A673 (cell line): ENCODE measurements around the gene AQP12A. TPM values are rescaled to one million over a fixed set of nuclear protein-coding genes. Genes with fewer than 3 reads are reported as not detected.

ENCODE experiments used
- BruUV-seq: library from RNA; stranded (reverse); fragments of 400-500 nt; replicated peaks from 2 replicates; lab custom pipeline; 2021; lab: Mats Ljungman, UMichigan
- CTCF ChIA-PET: fragments of 300-600 bp; sonication (Branson Sonifier 250); formaldehyde crosslinking; loops from one replicate; lab custom pipeline; 2022; ENCODE audit warnings: antibody characterized with exemption; lab: Charles Lee
- POLR2A ChIA-PET: fragments of 300-600 bp; sonication (Branson Sonifier 250); formaldehyde crosslinking; loops from one replicate; lab custom pipeline; 2022; ENCODE audit warnings: antibody characterized with exemption; ENCODE audit not compliant: low non-redundant PET; lab: Charles Lee
- DNase-seq: peaks from one replicate; pipeline ENCODE4 v3.0.0-alpha.2; 2015; ENCODE audit warnings: low spot score
- H3K27ac ChIP-seq: fragments of 200-600 bp; sonication (generic); 2 replicates; pipeline ENCODE4 v1.5.1; 2016; ENCODE audit warnings: mixed run types, low read depth, mild to moderate bottlenecking, mixed read lengths, antibody characterized with exemption, low read length; ENCODE audit not compliant: poor library complexity, severe bottlenecking
- H3K27me3 ChIP-seq: fragments of 200-600 bp; sonication (generic); replicated peaks from 2 replicates; pipeline ENCODE4 v1.6.1; 2017; ENCODE audit warnings: mixed run types, low read depth, mild to moderate bottlenecking, mixed read lengths, antibody characterized with exemption, low read length; ENCODE audit not compliant: insufficient read depth, poor library complexity
- H3K36me3 ChIP-seq: fragments of 200-600 bp; sonication (generic); 2 replicates; pipeline ENCODE4 v1.6.1; 2016; ENCODE audit warnings: mixed run types, mild to moderate bottlenecking, mixed read lengths, antibody characterized with exemption, low read length; ENCODE audit not compliant: insufficient read depth, poor library complexity, severe bottlenecking
- H3K4me1 ChIP-seq: fragments of 200-600 bp; sonication (generic); 2 replicates; pipeline ENCODE4 v1.6.1; 2017; ENCODE audit warnings: mixed run types, mild to moderate bottlenecking, mixed read lengths, antibody characterized with exemption, low read length; ENCODE audit not compliant: insufficient read depth, poor library complexity, severe bottlenecking
- H3K4me3 ChIP-seq: fragments of 200-600 bp; sonication (generic); 2 replicates; pipeline ENCODE4 v1.5.1; 2016; ENCODE audit warnings: low read depth, mixed run types, mild to moderate bottlenecking, mixed read lengths, low read length; ENCODE audit not compliant: poor library complexity, severe bottlenecking
- H3K9me3 ChIP-seq: fragments of 200-600 bp; sonication (generic); 2 replicates; pipeline ENCODE4 v1.6.1; 2016; ENCODE audit warnings: mixed run types, low read depth, mild to moderate bottlenecking, mixed read lengths, antibody characterized with exemption, low read length; ENCODE audit not compliant: poor library complexity, severe bottlenecking
- CTCF ChIP-seq: fragments of 300-800, 200-600 bp; sonication (generic); conservative IDR thresholded peaks from 2 replicates; pipeline ENCODE4 v1.5.1; 2017; ENCODE audit warnings: low read depth, mild to moderate bottlenecking, antibody characterized with exemption, low read length, moderate library complexity, mixed read lengths
- EZH2 ChIP-seq: fragments of 200-600 bp; sonication (generic); IDR thresholded peaks from 2 replicates; pipeline ENCODE4 v1.6.1; 2017; ENCODE audit warnings: borderline replicate concordance, low read depth, mild to moderate bottlenecking, mixed read lengths, antibody characterized with exemption, low read length; ENCODE audit not compliant: poor library complexity, severe bottlenecking
- intact Hi-C: fragments of 100-400 bp; cut with micrococcal nuclease; formaldehyde crosslinking; loops from one replicate; pipeline ENCODE4 v1.10.0; 2022; ENCODE audit not compliant: unreplicated experiment
- total RNA-seq: library from RNA; stranded (reverse); gene quantifications from 2 replicates; pipeline ENCODE4 v1.2.3, GENCODE V29; 2021

Gene AQP12A
- total RNA-seq, 1 experiment from 2014 or later = not detected

- intact Hi-C loops = no loop called here
- ChIA-PET POLR2A (no interaction called here), CTCF (no interaction called here)
- Histone ChIP-seq H3K27me3 (peaks cover 67% of the 10 kb centered on the region), H3K4me3 (no peak overlapping the region), H3K36me3 (no peaks in the 10 kb centered on the region), H3K9me3 (peaks cover 11% of the 10 kb centered on the region), H3K4me1 (no peaks in the 10 kb centered on the region), H3K27ac (no peak overlapping the region)
- no peak for DNase-seq
- no TSS peak for BruUV-seq
- TF ChIP-seq EZH2 (no peak), CTCF (no peak)
These were observed 29.0 kb upstream of the AQP12A start for GRCh38 chr2:240662681-240663080.

DNA sequence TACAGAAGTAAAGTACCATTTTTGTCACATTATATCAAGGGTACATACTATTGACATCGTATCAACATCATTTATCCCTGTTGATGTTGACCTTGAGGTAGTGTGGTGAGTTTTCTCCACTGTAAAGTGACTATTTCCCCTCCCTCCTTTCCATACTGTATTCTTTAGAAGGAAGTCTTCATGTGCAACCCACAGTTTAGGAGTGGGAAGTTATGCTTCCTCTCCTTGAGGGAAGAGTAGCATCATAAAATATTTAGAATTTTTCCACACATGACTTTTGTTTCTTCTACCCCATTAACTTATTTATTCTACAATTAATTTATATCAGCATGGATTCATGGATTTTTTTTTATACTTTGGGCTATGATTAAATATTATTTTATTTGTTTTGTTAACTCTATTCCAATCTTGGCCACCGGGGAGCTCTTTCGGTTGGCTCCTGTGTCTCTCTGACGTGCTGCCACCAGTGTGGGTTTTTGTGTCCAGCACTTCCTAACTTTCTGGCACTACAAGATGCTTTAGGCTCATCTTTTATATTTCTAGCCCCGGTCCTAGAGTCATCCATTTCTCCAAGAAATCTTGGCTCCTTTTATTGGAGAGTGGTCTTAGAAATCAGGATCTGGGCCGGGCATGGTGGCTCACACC lies 28.0 kb upstream of the AQP12A start:
- H3K4me1 ChIP-seq = no peaks in the 10 kb centered on the region
- H3K27me3 ChIP-seq = peaks cover 70% of the 10 kb centered on the region
- intact Hi-C loops = no loop called here
- ChIA-PET POLR2A (no interaction called here), CTCF (interaction anchor here (0.7 kb wide), 1 partner anchor 134 kb away, joined by 5 read pairs; no protein-coding TSS in a partner anchor)
- H3K36me3 ChIP-seq = no peaks in the 10 kb centered on the region
- TF ChIP-seq CTCF (no peak), EZH2 (no peak)
- peaks cover 11% of the 10 kb centered on the region for H3K9me3 ChIP-seq
- no peak overlapping the region for H3K27ac ChIP-seq
- no peak for DNase-seq
- BruUV-seq = no TSS peak
- no peak overlapping the region for H3K4me3 ChIP-seq

DNA sequence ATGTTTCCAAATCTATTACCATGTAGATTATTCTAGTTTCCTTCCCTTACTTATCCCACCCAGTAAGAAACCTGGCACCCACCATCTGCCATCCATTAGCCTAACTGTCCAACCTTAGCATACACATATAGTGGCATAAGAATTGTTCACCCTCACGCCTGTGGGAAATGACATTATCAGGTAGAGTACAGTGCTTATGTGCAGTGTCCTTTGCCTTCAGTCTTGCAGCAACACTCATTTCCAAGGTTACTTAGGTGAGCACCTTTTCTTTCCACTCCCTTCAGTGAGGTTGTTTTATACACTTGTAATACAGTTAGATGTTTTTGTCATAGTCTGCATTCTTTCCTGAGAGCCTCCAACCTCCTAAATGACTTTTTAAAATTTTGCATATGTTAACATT lies 27.0 kb upstream of the AQP12A start:
- ChIA-PET CTCF (no interaction called here), POLR2A (no interaction called here)
- no peak for DNase-seq
- no TSS peak for BruUV-seq
- Histone ChIP-seq H3K9me3 (peaks cover 11% of the 10 kb centered on the region), H3K4me1 (no peaks in the 10 kb centered on the region), H3K4me3 (no peak overlapping the region), H3K27ac (no peak overlapping the region), H3K27me3 (peaks cover 69% of the 10 kb centered on the region), H3K36me3 (no peaks in the 10 kb centered on the region)
- TF ChIP-seq EZH2 = no peak
- TF ChIP-seq CTCF = no peak
- intact Hi-C loops = no loop called here
